ENCODE results near the gene CTXND2.
"Not testable (repeated sequence)": the region's sequence is repeated elsewhere in the genome, so short reads cannot be mapped to it uniquely, and the experiment has no call there.

CTXND2 gene

DNA sequence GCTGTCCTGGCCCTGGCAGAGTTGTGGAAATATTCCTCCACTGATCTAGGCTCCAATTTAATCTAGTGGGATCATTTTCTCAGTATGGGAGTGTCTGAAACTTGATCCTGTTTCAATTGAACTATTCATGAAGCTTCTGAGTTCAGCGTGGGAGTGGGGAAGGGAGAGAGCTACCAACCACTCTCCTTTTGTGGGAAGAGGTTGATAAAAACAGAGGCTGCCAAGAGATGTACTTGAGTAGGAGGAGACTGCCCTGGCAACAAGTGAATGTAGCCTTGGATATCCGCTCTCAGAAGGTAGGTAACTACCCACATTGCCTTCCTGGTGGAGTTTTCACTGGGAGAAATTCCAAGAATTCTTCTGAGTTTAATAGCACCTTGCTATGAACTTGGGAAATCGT, at the start of gene CTXND2:
CTXND2 (plus strand) TSS at position 119 of the 400 bp plus-strand sequence. CDS start 25,179 bp downstream, outside the sequence.
- no peak for DNase-seq (ENCODE audit: low read depth in 3 of 3)

DNA sequence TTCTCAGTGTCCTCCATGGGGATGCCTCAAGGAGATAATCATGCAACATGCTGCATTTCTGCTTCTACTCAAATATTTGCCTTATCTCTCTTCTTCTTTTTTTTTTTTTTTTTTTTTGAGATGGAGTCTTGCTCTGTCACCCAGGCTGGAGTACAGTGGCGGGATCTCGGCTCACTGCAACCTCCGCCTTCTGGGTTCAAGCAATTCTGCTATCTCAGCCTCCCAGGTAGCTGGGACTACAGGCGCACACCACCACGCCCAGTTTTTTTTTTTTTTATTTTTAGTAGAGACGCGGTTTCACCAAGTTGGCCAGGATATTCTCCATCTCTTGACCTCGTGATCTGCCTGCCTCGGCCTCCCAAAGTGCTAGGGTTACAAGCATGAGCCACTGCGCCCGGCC, 46.1 kb upstream of the CTXND2 start:
- not testable (repeated sequence) for DNase-seq (ENCODE audit: low read depth in 3 of 3)

DNA sequence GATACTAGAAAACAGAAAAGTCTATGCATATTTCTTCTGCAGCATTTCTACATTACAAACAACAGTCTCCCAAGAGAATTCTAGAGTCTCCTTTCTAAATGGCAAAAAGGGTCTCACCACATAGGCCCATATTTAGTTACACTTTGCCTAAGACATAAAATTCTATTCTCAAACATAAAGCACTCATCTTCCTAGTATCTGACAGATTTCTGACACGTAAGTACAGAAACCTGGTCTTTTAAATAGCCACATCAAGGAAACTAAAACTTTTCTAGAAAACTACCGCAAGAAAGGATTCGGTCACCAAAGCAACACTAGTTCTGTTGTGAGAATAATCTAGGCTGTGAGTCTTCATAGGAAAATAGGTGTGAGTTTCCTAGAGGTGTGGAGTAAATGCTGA, 45.3 kb upstream of the CTXND2 start:
- DNase-seq (ENCODE audit: low read depth in 3 of 3): no peak

DNA sequence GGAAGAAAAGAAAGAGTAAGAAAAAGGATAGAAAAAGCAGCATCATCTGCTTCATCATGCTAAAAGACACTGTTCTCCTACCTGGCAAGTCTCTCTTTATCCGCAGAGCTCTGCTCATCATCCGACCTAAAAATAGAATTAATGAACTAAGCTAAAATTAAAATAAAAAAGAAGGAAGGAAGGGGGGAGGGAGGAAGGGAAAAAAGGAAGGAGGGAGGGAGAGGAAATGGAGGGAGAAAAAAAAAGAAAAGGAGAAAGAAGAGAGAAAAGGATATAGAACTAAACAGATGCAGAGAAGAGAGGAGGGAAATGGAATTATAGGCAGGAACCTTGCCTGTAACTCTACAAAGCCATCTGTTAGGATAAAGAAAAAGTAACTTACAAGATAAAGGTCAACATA, 44.6 kb upstream of the CTXND2 start:
- DNase-seq (ENCODE audit: low read depth in 3 of 3): no peak

DNA sequence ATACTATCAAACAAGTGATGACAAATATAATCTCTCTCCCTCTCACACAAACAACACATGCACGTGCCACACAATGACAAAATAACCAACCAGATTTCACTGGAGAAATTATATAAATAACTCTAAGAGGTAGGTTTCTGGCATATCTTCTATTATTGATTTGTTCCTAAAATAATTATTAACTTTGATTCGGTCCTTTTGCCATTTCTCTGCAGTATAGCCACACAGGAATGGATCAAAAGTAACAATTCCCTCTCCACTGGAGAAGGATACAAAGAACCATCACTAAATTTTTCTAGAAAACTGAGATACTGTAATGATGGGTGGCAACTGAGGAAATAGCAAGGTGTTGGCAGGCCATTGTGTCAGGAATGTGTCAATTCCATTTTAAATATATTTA, 44.0 kb upstream of the CTXND2 start:
- no peak for DNase-seq (ENCODE audit: low read depth in 3 of 3)

DNA sequence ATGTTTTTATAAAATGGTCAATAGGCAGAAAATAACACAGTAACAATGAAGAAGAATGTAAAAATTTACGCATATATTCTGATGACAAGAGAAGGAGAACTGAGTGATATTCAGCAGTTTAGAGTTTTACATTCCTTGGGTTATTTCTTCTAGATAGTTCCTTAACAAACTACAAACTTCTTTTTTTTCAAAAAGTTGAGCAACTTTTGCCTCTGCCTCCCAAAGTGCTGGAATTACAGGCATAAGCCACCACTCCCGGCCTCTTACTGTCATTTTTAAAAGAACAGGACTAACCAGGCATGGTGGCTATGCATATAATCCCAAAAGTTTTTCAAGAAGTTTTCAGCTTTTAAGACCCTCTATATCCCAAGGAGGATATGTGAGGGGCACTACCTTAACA, 43.5 kb upstream of the CTXND2 start:
- DNase-seq (ENCODE audit: low read depth in 3 of 3): no peak

DNA sequence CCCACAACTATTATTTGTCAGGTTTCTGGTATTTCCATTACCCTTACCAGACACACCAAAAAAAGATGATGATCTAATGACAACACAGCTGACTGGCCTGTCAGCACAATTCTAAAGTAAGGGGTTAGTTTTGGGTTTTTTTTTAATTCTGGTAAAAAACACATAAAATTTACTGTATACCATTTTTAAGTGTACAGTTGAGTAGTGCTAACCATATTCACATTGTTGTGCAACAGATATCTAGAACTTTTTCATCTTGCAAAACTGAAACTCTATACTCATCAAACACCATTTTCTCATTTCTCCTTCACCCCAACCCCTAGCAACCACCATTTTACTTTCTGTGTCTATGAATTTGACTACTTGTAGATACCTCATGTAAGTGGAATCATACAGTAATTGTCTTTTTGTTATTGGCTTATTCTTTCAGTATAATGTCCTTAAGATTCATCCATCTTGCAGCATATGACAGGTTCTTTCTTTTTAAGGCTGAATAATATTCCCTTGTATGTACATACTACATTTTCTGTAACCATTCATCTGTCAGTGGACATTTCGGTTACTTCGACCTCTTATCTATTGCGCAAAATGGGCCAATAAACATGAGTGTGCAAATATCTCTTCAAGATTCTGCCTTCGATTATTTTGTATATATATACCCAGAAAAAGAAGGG, 40.3 kb upstream of the CTXND2 start:
- DNase-seq (ENCODE audit: low read depth in 3 of 3): no peak

DNA sequence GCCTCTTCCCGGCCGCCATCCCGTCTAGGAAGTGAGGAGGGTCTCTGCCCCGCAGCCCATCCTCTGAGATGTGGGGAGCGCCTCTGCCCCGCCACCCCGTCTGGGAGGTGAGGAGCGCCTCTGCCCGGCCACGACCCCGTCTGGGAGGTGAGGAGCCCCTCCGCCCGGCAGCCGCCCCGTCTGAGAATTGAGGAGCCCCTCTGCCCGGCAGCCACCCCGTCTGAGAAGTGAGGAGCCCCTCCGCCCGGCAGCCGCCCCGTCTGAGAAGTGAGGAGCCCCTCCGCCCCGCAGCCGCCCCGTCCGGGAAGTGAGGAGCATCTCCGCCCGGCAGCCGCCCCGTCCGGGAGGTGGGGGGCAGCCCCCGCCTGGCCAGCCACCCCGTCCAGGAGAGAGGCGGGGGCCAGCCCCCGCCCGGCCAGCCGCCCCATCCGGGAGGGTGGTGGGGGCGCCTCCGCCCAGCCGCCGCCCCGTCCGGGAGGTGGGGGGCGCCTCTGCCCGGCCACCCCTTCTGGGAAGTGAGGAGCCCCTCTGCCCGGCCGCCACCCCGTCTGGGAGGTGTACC, 36.1 kb upstream of the CTXND2 start:
- not testable (repeated sequence) for DNase-seq (ENCODE audit: low read depth in 3 of 3)

DNA sequence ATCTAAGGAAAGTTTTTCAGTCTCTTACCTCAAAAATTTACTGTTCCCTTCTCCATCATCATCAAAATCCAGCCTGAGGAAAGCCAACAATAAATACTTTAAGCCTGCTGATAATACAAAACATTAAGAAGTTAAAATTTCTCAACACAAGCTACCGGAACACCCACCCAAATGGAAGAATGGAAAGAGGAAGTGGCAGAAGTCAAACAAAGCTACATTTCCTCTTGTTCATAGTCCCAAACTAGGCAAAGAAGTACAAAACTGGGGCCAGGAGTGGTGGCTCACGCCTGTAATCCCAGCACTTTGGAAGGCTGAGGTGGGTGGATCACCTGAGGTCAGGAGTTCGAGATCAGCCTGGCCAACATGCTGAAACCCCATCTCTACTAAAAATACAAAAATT, 34.2 kb upstream of the CTXND2 start:
- not testable (repeated sequence) for DNase-seq (ENCODE audit: low read depth in 3 of 3)

DNA sequence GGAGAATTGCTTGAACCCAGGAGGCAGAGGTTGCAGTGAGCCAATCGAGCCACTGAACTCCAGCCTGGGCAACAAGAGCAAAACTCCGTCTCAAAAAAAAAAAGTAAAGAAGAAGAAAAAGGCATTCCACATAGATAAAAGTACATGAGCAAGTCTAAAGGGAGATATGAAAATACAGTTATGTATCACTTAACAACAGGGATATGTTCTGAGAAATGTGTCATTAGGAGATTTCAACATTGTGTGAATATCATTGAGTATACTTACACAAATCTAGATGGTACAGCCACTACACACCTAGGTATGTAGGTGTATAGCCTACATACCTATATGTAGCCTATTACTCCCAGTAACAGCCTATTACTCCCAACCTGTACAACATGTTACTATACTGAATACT, 23.2 kb upstream of the CTXND2 start:
- no peak for DNase-seq (ENCODE audit: low read depth in 3 of 3)

DNA sequence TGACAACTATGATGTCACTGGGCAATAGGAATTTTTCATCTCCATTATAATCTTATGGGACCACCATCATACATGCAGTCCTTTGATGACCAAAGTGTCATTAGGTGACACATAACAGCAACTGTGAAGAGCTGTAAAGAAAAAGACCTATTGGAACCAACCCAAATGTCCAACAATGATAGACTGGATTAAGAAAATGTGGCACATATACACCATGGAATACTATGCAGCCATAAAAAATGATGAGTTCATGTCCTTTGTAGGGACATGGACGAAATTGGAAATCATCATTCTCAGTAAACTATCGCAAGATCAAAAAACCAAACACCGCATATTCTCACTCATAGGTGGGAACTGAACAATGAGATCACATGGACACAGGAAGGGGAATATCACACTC, 22.7 kb upstream of the CTXND2 start:
- not testable (repeated sequence) for DNase-seq (ENCODE audit: low read depth in 3 of 3)

DNA sequence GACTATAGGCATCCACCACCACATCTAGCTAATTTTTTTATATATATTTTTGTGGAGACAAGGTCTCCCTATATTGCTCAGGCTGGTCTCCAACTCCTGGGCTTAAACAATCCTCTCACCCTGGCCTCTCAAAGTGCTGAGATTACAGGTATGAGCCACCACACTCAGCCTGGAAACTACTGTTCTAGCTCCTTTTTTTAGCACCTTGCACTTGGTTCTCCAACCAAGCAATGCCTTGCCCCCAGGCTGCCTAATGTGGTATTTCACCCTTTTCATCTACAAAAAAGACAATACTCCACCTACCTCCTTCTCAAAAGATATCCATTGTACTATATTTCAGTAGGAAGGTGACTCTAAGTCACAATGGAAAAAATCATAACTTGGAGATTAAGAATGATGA, 17.3 kb upstream of the CTXND2 start:
- no peak for DNase-seq (ENCODE audit: low read depth in 3 of 3)

DNA sequence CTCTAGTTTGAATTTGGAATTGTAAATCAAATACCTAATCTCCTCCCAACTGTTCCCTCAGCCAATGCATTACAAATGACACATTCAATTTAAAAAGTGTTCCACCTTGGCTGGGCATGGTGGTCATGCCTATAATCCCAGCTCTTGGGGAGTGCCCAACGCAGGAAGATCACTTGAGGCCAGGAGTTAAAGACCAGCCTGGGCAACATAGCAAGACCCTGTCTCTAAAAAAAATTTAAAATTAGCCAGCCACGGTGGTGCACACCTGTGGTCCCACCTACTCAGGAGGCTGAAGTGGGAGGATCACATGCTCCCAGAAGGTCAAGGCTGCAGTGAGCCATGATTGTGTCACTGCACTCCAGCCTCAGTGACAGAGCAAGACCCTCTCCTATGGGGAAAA, 14.4 kb upstream of the CTXND2 start:
- DNase-seq (ENCODE audit: low read depth in 3 of 3): no peak

DNA sequence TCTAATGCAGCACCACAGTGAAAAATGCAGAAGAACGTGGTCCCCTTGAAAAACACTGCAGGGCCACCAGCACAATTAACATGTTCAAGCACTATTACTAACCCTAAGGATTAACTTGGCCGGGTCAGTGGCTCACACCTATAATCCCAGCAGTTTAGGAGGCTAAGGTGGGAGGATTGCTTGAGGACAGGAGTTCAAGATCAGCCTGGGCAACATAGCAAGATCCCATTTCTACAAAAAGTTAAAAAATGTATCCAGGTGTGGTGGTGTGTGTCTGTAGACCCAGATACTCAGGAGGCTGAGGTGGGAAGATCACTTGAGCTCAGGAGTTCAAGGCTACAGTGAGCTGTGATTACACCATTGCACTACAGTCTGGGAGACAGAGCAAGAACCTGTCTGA, 13.4 kb upstream of the CTXND2 start:
- no peak for DNase-seq (ENCODE audit: low read depth in 3 of 3)

DNA sequence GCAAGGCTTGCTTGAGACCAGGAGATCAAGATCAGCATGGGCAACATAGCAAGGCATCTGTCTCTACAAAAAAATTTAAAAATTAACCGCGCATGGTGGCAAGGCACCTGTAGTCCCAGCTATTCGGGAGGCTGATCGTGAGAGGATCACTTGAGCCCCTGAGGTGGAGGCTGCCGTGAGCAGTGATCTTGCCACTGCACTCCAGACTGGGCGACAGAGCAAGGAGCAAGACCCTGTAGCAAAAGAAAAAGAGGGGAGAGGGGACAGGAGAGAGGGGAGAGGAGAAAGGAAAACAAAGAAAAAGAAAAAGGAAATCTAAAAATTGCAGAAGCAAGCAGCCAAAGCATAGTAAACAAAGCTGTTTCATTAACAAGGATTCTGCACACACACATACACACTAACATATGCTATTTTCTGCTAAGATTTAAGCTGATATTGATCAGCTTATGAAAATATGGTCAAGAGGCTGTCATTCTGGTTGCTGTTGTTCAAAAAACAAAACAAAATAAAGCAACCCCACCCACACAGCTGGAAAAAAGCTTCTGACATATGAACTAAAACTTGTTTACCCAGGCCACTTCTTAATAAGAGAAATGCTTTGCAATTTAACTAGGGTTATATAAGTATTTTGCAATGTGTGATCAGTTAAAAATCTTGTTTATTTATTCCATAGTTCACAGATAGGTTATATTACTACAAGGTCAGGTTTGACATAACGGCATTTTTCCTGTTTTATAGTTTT, 12.3 kb upstream of the CTXND2 start:
- DNase-seq (ENCODE audit: low read depth in 3 of 3): no peak

DNA sequence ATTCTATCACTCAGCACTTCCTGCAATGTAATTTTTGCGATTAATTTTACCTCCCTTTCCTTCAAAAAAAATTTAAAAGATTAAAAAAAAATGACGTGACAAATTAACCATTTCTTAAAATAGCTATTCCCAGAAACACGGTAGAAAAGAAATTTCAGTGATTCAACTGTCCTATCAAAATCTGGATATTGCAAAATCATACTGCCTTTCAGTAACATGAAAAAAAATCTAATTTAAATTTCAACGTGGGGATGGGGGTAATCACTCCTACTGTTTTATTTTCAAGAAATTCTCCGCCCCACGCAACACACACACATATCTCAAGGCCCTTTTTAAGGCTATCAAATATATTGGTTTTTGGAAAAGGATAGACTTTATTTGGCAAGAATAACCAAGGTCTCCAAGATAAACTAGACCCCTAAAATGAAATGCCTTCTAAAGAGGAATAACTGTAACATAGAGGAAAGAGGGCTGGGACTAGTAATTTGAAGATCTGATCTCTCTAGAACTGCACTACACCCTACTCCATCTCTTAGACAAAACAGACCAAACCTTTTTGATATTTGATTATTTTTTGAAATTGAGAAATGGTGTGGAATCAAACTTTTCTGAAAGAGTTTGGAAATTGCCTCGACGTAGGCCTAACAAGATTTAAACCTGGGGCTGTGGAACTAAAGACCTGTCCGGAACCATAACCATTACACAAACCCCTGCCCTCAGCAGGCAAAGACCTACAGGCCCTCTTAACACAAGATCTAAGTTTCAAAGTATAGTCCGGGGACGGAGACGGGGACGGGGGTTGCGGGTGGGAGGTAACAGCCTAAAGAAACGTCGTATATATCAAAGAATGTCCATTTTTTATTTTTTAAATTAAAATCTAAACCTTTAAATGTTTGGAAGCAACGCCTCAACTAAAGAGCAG, 11.5 kb upstream of the CTXND2 start:
- DNase-seq (ENCODE audit: low read depth in 3 of 3): peak in 1 of 3 experiments; percentile 5

DNA sequence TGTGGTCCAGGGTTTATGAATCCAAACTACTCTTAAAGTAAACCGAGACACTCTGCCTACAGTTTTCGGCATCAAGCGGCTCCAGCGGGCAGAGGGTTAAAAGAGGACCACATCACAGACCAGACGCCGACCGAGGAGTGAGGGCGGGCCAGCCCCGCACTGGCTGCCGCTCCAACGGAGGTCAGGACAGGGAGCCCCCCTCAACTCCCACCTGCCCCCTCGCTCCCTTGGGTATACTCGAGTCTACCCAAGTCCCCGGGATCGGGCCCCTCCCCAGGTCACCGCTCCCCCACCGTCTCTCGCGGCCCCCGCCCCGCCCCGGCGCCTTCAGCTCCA, 10.8 kb upstream of the CTXND2 start:
- DNase-seq (ENCODE audit: low read depth in 3 of 3): no peak

DNA sequence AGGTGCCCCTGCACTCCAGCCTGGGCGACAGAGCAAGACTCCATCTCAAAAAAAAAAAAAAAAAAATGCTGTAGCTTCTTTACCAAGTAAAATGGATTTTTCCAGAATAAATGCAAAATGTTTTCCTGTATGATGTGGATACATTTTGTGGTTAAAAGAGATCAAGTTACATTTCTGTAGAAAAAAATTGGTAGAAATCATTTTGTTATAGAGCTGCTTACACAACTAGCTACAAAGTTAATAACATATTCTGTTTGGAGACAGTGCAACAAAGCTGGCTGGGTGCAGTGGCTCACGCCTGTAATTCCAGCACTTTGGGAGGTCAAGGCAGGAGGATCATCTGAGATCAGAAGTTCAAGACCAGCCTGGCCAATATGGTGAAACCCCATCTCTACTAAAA, 8.0 kb upstream of the CTXND2 start:
- not testable (repeated sequence) for DNase-seq (ENCODE audit: low read depth in 3 of 3)

DNA sequence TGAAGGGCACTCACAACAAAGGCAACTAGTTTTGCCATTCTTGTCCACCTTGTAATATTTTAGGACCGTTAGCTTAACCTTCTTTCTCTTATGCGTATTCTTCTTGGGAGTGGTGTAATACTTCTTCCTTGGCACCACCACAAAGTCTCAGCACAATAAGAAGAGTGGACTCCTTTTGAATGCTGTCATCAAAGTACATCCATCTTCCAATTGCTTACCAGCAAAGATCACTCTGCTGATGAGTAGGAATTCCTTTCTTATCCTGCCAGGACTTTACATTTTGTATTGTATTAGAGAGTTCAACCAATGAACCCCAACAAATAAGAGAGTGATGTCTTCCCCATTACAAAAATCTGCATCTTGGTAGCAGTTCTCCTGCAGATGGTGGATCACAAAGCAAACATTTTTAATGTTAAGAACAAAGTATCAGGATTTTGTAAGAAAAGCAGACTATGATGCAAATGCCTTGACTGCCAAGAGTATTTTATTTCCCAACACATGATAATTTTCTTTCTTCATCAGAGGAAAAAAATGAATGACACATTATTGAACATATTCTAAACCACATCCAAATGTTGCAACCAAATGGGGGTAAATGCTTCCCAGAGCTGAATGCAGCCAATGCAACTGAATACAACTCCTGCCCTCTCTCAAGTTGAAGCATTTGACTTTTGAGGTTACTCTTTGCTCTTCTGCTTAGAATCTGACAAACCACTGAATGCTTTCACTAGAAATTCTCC, 5.4 kb upstream of the CTXND2 start:
- no peak for DNase-seq (ENCODE audit: low read depth in 3 of 3)

DNA sequence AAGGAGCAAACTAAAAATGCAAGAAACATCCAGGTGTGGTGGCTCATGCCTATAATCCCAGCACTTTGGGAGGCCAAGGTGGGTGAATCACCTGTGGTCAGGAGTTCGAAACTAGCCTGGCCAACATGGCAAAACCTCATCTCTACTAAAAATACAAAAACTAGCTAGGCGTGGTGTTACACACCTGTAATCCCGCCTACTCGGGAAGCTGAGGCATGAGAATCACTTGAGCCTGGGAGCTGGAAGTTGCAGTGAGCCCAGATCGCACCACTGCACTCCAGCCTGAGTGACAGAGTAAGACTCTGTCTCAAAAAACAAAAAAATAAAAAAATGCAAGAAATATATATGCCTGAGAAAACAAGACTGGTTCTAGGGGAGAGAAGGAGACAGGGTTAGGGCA, 3.8 kb upstream of the CTXND2 start:
- not testable (repeated sequence) for DNase-seq (ENCODE audit: low read depth in 3 of 3)

DNA sequence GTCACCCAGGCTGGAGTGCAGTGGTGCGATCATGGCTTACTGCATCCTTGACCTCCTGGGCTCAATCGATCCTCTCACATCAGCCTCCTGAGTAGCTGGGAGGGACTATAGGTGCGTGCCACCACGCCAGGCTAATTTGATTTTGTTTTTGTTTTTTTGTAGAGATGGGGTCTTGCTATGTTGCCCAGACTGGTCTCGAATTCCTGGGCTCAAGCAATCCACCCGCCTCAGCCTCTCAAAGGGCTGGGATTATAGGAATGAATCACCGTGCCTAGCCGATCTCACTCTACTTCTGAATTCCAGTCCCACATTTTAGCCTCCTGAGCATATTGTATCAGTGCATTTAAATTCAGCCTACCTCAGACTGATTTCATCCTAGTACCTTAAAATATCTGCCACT, 1.8 kb downstream of the CTXND2 start:
- DNase-seq (ENCODE audit: low read depth in 3 of 3): no peak

DNA sequence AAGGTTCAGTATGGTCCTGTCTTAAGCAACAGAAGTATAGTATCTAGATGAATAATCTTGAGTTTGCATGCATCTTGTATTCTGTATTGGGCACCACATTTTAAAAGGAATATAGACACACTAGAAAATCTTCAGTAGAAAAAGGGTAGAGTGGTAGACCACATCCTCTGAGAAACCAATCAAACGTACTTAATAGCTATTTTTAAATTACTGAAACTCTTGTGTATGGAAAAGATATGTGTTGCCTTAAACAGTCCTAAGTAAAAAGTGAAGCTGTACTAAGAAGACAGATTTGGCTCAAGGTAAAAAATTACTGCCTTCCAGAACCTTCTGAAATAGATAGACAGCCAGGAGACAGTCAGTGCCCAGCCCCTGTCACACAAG, 3.1 kb downstream of the CTXND2 start:
- DNase-seq (ENCODE audit: low read depth in 3 of 3): no peak
